HG03520 (cell line): ENCODE measurements around the gene CYB561D1.
"Not testable (repeated sequence)": the region's sequence is repeated elsewhere in the genome, so short reads cannot be mapped to it uniquely, and the experiment has no call there.

Source experiments
- ATAC-seq: cut with Tn5 transposase; IDR thresholded peaks from one replicate; pipeline ENCODE4 v1.9.1; 2021; ENCODE audit warnings: mild to moderate bottlenecking, moderate library complexity; ENCODE audit not compliant: unreplicated experiment

CYB561D1 gene, protein sequence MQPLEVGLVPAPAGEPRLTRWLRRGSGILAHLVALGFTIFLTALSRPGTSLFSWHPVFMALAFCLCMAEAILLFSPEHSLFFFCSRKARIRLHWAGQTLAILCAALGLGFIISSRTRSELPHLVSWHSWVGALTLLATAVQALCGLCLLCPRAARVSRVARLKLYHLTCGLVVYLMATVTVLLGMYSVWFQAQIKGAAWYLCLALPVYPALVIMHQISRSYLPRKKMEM

DNA sequence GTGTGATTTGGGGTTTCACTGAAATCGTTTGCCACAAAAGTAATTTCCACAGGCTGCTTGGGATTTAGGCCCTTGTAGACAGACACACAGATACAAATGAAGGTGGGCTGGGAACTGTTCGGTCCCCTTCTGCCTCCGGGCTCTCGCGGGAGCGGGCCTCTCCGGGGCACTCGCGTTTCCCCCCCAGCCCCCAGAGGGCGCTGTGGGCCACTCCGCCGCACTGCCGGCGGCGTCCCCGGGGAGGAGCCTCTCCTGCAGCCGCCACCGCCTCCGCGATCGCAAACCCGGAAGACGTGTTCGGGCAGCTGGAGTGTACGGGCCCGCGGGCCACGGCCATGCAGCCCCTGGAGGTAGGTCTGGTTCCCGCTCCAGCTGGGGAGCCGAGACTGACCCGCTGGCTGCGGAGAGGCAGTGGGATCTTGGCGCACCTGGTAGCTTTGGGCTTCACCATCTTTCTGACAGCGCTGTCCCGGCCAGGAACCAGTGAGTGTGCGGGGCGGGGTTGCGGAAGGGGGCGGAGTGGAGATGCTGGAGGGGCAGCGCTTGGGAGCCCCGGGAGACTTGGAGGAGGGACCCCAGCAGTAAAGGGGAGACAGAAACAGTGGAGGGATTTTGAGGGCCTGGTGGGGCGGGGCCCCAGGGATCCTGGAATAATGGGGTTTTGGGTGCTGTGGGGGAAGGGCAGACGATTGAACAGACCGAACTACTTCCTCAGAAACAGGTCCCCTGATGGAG is at the start of gene CYB561D1:
CYB561D1 (plus strand) TSS at position 290 of the 735 bp plus-strand sequence; CDS start at position 336, 46 bp downstream.
- ATAC-seq: peak; percentile 87

DNA sequence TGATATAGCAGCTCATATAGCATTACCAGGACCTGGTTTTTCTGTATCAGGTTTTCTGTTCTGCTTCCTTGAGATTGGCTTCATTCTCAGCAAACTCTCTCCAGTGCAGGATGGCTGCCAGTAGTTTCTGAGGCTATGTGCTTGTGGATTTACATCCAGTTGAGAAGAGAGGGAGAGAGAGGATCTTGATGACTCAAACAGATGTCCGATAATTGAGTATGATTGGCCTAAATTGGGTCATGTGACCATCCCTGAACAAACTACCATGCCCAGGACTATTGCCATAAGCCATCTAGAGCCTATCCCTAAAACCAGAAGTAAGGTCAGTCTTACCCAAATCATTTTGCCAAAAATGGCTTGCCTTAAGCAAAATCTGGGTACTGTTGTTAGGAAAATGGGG is 49.5 kb upstream of the CYB561D1 start:
- ATAC-seq: no peak

DNA sequence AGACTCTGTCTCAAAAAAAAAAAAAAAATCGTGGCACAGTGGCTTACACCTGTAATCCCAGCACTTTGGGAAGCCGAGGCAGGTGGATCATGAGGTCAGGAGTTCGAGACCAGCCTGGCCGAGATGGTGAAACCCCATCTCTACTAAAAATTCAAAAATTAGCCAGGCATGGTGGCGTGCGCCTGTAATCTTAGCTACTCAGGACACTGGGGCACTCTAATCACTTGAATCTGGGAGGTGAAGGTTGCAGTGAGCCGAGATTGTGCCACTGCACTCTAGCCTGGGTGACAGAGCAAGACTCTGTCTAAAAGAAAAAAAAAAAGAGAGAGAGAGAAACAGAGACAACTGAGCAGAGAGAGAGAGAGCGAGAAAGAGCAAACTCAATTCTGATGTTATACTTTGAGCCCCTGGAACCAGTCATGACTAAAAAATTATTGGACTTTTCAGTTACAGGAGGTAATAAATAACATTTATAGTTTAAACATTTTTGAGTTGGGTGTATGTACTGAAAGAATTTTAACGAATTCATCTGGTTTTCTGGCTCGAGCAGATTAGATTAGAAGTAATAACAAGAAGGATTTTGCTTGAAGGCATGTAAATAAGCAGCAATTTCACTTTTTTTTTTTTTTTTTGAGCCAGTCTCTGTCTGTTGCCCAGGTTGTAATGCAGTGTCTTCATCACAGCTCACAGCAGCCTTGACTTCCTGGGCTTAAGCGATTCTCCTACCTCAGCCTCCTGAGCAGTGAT is 47.8 kb upstream of the CYB561D1 start:
- ATAC-seq: not testable (repeated sequence)

DNA sequence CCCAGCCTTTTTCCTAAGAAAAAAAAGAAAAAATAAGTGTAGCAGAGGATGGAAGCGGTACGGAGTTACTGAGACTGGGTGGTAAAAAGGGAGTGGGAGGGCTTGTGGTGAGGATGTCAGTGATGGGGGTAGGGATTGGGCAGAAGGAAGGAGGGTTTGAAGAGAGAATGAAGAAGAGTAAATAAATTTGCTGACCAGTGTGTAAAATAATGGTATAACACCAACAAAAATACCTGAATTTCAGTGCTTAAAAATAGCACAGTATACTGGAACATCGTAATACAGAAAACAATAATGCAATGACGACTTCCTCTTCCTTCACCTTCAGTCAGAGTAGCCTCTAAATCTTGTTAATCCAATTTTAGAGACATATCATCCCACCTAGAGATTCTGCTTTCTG is 46.4 kb upstream of the CYB561D1 start:
- no peak for ATAC-seq

DNA sequence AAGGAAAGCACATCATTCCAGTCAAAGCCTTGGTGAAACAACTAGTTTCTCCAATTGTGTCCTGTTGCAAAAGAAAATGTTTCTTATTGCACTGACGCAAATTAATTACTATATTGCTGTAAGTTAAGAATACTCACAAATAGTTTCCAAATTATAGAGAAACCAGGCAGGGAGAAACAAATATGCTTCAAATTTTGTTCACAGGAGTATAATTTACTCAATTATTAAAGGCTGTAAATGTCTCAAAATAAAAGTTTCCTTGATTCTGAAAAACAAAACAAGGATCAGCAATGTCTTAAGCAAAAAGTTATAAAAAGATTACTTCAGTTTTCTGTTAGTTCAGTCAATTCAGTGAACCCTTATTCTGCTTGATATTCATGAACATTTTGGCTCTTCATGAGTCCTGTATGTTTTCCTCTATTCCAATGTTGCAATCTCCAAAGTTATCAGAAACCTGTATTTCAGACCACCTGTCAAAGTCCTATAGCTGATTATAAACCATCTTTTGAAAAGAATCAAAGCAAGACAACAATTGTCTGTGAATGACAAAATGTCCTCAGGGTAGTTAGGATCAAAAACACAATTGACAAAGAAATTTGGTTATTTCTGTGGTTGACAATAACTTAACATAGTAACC is 39.3 kb upstream of the CYB561D1 start:
- no peak for ATAC-seq

DNA sequence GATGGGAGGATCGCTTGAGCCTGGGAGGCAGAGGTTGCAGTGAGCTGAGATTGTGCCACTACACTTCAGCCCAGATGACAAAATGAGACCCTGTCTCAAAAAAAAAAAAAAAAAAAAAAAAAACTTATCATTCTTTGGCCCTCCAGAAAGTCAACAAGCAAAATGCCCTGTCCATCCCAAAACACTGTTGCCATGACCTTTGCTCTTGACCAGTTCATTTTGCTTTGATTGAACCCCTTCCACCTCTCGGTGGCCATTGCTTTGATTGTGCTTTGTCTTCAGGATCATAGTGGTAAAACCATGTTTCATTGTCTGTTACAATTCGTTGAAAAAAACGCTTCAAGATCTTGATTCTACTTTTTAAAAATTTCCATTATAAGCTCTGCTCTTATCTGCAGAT is 36.1 kb upstream of the CYB561D1 start:
- no peak for ATAC-seq

DNA sequence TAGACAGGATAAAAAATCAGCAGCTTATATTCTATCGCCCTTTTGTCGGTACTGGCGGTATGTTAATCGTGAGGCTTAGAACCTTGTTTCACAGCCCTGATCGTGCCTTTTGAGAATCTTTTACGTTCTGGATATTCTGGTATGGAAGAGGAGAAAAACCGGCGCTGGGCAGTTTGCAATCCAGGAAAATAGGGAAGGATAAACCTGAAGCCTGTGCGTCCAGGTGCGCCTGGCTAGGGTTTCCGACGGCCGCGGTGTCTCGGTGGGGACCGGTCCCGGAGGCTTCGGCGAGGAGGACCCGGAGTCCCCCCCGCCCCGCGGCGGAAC is 27.8 kb upstream of the CYB561D1 start:
- ATAC-seq: no peak

DNA sequence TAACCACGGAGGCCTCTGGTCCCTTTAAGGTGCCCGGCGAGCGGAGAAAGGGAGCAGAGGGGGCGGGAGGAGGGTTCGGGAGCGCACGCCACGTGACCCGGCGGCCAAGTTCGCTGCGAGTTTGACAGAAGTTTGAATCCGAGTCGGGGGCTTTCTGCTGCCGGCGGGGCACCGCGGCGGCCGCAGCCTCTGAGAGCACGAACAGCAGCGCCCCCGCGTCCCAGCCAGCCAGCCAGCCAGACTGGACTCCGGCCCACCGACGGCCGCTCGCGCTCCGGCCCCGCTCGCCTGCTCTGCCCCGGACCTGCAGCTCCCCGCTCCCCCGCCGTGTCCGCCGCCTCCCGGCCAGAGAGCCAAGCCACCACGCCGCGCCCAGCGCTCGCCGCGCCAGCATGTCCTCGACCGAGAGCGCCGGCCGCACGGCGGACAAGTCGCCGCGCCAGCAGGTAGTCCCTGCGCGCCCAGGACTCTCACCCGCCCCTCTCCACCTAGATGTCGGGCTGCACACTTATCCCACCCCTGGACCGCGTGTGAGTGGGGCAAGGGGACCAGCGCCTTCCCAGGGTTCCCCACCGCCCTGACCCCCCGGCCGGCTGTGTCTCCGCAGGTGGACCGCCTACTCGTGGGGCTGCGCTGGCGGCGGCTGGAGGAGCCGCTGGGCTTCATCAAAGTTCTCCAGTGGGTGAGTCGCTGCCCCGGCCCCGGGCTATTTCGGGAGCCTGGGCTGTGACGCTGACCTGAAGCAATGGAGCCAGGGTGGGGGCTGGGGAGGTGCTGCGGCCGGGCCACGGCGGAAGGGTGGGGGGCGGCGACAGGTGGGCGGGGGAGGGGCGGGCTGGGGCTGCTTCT is 27.2 kb upstream of the CYB561D1 start, which contains the start of gene SYPL2:
SYPL2 (plus strand) TSS at position 95 of the 849 bp plus-strand sequence; CDS start at position 393, 298 bp downstream.
- no peak for ATAC-seq

DNA sequence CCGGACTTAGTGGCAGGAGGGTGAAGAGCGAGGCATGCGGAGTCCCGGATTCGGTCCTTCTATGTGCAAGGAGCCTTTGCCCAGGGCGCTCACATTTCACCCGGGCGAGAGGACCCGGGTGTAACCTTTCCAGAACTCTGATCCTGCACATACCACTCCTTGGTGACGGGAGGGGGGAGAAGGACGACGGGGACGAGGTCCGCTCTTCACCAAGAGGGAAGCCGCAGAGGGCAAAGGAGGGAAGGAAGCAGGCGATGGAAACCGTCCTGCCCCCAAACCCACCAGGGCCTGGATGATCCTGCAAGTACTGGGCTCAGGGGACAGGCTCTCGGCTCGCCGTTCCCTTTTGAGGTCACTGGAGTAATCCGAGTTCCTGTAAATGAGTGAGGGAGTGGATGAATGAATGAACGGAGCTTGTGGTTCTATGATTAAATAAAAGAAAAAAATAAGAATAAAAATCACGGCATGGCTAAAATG is 26.6 kb upstream of the CYB561D1 start:
- ATAC-seq: no peak

DNA sequence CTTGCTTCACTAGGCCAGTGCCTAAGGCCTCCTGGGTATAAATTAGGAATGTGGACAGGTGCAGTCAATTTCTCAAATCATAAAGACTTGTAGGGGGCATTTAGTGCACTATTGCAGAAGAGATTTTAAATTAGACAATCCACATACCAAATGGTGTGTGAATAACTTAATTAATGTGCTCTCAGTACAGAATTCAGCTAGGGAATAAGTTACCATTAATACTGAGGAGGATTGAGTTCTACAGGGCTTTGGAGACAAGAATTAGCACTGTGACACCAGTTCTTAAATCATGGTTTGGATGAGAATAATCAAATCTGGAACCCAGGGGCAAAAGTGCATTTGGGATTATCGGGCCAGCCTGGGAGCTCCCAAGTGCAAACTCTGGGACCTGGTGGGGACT is 25.8 kb upstream of the CYB561D1 start:
- no peak for ATAC-seq

DNA sequence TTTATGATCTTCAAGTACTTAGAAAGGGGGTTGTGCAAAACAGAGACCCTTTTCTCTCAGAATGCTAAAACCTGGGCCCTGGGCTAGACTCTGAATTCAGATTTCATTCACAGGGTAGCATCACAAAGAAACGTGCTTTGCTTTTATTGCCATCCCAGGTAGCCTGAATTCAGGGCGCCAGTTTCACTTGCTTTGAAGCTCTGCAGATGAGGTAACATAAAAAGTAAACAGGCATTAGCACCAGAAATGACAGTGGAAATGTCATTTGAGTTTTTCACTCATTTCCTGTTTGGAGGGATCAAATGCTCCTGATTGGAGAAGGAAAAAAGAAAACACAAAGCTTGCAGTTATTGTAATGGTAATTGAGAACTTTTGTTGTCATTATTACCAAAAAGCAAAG is 25.0 kb upstream of the CYB561D1 start:
- no peak for ATAC-seq

DNA sequence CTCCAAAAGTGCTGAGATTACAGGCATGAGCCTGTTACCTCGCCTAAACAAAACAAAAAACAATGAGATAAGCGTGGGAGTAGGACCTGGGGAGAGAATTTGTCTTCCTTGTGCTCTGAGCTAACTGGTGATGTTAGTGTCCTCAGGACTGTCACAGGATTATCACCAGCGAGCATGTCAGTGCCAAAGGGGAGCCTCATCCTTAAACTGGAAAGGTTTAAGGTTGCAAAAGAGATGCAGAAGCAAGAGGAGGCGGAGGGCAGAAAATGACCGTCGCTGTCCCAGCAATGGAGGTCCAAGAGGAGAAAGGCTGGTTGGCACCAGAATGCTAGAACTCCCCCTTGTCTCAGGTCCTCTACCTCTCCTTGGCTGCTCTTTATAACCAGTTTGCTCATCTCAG is 23.6 kb upstream of the CYB561D1 start:
- ATAC-seq: no peak

DNA sequence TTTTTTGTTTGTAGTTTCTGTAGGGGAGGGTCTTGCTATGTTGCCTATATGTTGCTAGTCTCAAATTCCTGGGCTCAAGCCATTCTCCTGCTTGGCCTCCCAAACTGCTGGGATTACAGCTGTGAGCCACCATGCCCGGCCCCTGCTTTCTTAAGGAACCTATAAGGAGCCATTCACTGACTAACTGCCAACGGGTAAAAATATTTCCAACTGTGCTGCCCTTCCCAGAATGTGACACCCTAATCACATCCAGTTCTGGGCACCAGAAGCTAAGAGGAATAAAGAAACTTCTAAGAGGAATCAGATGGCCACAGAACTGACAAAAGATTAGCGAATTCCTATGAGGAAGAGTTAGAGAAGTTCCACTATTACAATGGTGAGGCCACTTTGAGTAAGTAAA is 21.1 kb upstream of the CYB561D1 start:
- ATAC-seq: no peak

DNA sequence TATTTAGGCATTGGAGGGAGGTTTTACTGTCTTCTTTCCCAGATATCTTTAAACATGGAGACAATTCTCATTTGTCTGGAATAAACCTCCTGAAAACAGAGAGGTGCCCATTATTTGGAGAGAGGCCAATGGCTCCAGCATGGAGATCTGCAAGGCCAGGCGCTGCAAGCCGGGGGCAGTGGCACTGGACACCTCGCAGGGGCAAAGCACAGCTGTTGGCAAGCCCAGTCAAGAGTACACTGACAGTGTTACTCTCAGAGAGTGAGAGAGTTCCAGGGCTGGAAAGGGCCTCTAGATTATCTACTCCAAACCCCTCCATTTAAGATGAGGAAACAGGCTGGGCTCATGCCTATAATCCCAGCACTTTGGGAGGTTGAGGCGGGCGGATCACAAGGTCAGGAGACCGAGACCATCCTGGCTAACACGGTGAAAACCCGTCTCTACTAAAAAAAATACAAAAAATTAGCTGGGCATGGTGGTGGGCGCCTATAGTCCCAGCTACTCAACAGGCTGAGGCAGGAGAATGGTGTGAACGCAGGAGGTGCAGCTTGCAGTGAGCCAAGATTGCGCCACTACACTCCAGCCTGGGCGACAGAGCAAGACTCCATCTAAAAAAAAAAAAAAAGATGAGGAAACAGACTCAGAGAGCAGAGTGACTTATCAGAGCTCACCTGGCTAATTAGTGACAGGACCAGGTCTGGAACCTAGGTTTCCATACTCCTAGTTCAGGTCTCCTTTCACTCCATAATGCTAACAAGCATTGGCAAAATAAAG is 20.4 kb upstream of the CYB561D1 start:
- ATAC-seq: not testable (repeated sequence)

DNA sequence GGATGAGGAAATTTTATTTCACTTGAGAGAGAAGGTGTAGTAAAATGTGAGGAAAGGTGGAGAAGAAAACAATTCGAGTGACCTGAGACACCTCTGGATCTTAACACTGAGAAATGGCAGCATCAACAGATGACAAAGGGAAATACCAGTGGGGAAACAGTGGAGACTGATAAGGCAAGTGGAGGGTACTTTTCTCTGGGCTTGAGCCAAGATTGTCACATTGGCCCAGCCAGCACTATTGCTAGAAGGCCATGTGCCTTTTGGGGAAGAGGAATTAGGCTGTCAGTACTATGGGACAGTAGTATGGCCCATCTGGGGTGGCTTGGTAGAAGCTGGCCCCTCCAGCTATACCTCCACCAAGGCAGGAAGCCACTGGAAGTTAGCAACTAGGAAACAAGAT is 19.2 kb upstream of the CYB561D1 start:
- no peak for ATAC-seq

DNA sequence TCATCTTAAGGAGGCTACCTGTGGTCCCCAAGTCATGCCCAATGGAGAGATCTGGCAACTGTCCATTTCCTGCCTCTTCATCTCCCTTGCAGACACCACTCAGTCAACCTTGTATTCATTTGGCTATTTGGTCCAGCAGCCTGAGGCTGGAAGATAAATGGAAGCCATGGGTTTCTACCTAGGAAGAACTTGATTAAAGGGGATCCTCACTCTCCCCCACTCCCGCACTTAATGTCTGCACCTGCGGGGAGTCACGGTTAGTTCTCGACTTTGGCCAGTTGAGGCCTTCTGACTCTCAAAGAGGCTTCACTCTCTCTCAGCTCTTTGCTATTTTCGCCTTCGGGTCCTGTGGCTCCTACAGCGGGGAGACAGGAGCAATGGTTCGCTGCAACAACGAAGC is 18.6 kb upstream of the CYB561D1 start:
- no peak for ATAC-seq

DNA sequence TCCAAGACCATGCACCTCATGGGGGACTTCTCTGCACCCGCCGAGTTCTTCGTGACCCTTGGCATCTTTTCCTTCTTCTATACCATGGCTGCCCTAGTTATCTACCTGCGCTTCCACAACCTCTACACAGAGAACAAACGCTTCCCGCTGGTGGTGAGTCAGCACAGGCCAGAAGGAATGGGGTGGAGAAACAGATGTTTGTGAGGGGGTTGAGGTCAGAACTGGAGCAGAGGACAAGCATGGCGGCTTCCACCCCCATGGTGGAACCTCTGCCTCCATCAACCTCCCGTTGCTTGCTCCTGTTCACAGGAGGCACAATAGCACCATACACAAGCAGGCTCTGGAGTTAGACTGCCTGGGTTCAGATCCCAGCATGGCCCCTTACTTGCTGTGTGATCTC is 17.1 kb upstream of the CYB561D1 start:
- no peak for ATAC-seq

DNA sequence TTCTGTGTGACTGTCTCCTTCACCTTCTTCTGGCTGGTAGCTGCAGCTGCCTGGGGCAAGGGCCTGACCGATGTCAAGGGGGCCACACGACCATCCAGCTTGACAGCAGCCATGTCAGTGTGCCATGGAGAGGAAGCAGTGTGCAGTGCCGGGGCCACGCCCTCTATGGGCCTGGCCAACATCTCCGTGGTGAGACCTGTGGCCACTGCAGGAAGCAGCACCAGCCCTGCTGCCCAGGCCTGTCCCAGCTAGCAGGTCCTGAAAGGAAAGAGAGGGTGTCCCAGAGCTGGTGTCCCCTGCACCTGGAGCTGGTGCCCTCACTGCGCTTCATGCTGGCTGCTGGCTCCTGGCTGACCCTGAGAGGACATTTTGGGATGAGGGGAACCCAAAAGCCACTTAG is 16.1 kb upstream of the CYB561D1 start:
- ATAC-seq: no peak

DNA sequence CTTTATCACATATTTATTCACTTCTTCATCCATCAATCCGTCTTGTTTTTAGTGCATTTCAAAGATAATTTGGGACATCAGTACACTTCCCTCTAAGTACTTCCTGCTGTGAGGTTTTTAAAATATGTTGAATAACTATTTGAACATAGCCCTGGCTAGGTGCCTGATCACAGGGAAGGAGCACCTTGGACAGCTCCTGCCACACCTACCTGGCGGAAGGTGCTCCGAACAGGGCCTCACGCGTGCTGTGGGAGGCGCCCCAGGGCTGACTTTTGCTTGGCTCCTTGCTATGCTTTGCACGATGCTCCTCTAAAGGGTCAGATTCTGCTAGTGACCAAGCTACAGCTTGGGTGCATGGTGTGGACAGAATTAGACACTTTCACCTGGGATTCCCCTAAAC is 15.1 kb upstream of the CYB561D1 start:
- ATAC-seq: no peak

DNA sequence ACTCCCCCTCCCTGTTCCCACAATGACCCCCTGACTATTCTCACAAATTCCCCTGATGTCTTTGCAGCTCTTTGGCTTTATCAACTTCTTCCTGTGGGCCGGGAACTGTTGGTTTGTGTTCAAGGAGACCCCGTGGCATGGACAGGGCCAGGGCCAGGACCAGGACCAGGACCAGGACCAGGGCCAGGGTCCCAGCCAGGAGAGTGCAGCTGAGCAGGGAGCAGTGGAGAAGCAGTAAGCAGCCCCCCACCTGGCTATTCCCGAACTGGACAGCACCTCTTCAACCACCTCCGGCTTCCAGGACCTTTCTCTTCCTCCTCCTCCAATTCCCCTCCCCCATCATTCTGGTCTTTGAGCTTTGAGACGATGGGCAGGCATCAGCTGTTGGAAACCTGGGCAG is 14.6 kb upstream of the CYB561D1 start:
- ATAC-seq: no peak
